Natural killer cell (primary cell): ENCODE measurements around the gene ATP9A. TPM values are rescaled to one million over a fixed set of nuclear protein-coding genes. Genes with fewer than 3 reads are reported as not detected.

Source experiments
- ATAC-seq, 3 donors: fragments of 150-1000 bp in 2 of 3; fragments of 200-7000 bp in 1 of 3; cut with Tn5 transposase; 1 replicate in 1 of 3; 2 replicates in 2 of 3; pipeline ENCODE4 v1.10.0; 2021; ENCODE audit warnings: mild to moderate bottlenecking in 2 of 3, moderate library complexity in 2 of 3
- DNase-seq, 2 donors: peaks; one replicate each; pipeline versions ENCODE4 v3.0.0 to v3.0.0-alpha.2; 2013 to 2021; ENCODE audit warnings: mixed read lengths in 1 of 2
- H3K27ac ChIP-seq: one replicate; pipeline ENCODE4 v1.5.1; 2013; ENCODE audit warnings: mild to moderate bottlenecking, low read length
- H3K27me3 ChIP-seq: one replicate; pipeline ENCODE4 v1.6.1; 2013; ENCODE audit warnings: low read length; ENCODE audit not compliant: control insufficient read depth, insufficient read depth
- H3K36me3 ChIP-seq: one replicate; pipeline ENCODE4 v1.6.1; 2013; ENCODE audit warnings: low read length; ENCODE audit not compliant: control insufficient read depth, insufficient read depth
- H3K4me1 ChIP-seq: one replicate; pipeline ENCODE4 v1.6.1; 2013; ENCODE audit warnings: low read length; ENCODE audit not compliant: control insufficient read depth, insufficient read depth
- H3K4me3 ChIP-seq: one replicate; pipeline ENCODE4 v1.5.1; 2013; ENCODE audit warnings: low read length
- H3K9me3 ChIP-seq: one replicate; pipeline ENCODE4 v1.6.1; 2013; ENCODE audit warnings: low read length; ENCODE audit not compliant: control insufficient read depth, insufficient read depth
- H3K27ac Mint-ChIP-seq, 2 donors: one replicate each; pipeline ENCODE4 v1.8.0; 2022; ENCODE audit warnings: mild to moderate bottlenecking in 2 of 2, mixed read lengths in 2 of 2, moderate library complexity in 1 of 2
- H3K27me3 Mint-ChIP-seq, 2 donors: one replicate each; pipeline ENCODE4 v1.8.0; 2022; ENCODE audit warnings: low read depth in 2 of 2, mixed read lengths in 2 of 2
- H3K36me3 Mint-ChIP-seq: one replicate; pipeline ENCODE4 v1.8.0; 2022; ENCODE audit warnings: mixed read lengths
- H3K4me1 Mint-ChIP-seq, 2 donors: one replicate each; pipeline ENCODE4 v1.8.0; 2022; ENCODE audit warnings: mixed read lengths in 2 of 2
- H3K4me3 Mint-ChIP-seq: one replicate; pipeline ENCODE4 v1.8.0; 2022; ENCODE audit warnings: mild to moderate bottlenecking, moderate library complexity, mixed read lengths
- H3K9me3 Mint-ChIP-seq, 2 donors: one replicate each; pipeline ENCODE4 v1.8.0; 2022; ENCODE audit warnings: mixed read lengths in 2 of 2
- CTCF ChIP-seq: fragments of 200-600 bp; IDR thresholded peaks from one replicate; pipeline ENCODE4 v1.8.0; 2022; ENCODE audit warnings: antibody characterized with exemption
- WGBS: methylation state at CpG from one replicate; pipeline ENCODE4 v1.1.7; 2013; ENCODE audit warnings: missing lambda C conversion rate; ENCODE audit not compliant: insufficient coverage; 5-methylcytosine and 5-hydroxymethylcytosine counted together
- intact Hi-C: fragments of 100-400 bp; cut with micrococcal nuclease; formaldehyde crosslinking; loops from one replicate; pipeline ENCODE4 v1.14.2; 2022
- total RNA-seq, 4 donors: library from RNA; stranded (reverse); fragments of 120-200 nt in 1 of 4; gene quantifications; one replicate each; pipeline versions ENCODE4 v1.2.3 to v1.2.4, GENCODE V29; 2013 to 2022

ATP9A gene
- total RNA-seq, 3 donors from 2014 or later (not counting 1 experiment from before 2014, with no cell fraction given), result 1.4 to 46.8 (median 1.9) TPM

- Mint-ChIP-seq H3K27me3 (no peaks in the 10 kb centered on the region), H3K27ac (no peak overlapping the region), H3K9me3 (no peaks in the 10 kb centered on the region), H3K4me1 (no peaks in the 10 kb centered on the region), H3K36me3 (peaks cover 8% of the 10 kb centered on the region), H3K4me3 (no peak overlapping the region)
- intact Hi-C loops, result no loop called here
- Histone ChIP-seq H3K9me3 (no peaks in the 10 kb centered on the region), H3K36me3 (no peaks in the 10 kb centered on the region), H3K27me3 (no peaks in the 10 kb centered on the region), H3K4me1 (no peaks in the 10 kb centered on the region), H3K4me3 (no peak overlapping the region), H3K27ac (no peak overlapping the region)
- ATAC-seq, result no peak
- TF ChIP-seq CTCF, result no peak
- WGBS, result 84% methylated on average over 16 of the region's 16 CpGs
- no peak for DNase-seq
Measured at GRCh38 chr20:51610761-51611624, 157.2 kb downstream of the ATP9A start.

- Mint-ChIP-seq H3K27ac (no peak overlapping the region), H3K4me1 (no peaks in the 10 kb centered on the region), H3K4me3 (no peak overlapping the region), H3K27me3 (no peaks in the 10 kb centered on the region), H3K36me3 (peaks cover 8% of the 10 kb centered on the region), H3K9me3 (no peaks in the 10 kb centered on the region)
- no peak for TF ChIP-seq CTCF
- no peaks in the 10 kb centered on the region for H3K4me1 ChIP-seq
- H3K27ac ChIP-seq, result no peak overlapping the region
- H3K36me3 ChIP-seq, result no peaks in the 10 kb centered on the region
- intact Hi-C loops, result no loop called here
- ATAC-seq (no peak), DNase-seq (no peak)
- H3K4me3 ChIP-seq, result no peak overlapping the region
- H3K27me3 ChIP-seq, result no peaks in the 10 kb centered on the region
- H3K9me3 ChIP-seq, result no peaks in the 10 kb centered on the region
- WGBS, result 80% methylated on average over 8 of the region's 8 CpGs
Measured at GRCh38 chr20:51610111-51610510, 158.1 kb downstream of the ATP9A start.

GRCh38 chr20:51609251-51609650 lies 158.9 kb downstream of the ATP9A start:
- no peaks in the 10 kb centered on the region for H3K27me3 Mint-ChIP-seq
- H3K4me3 ChIP-seq, result no peak overlapping the region
- no peaks in the 10 kb centered on the region for H3K9me3 ChIP-seq
- ATAC-seq, result no peak
- no peak for TF ChIP-seq CTCF
- peaks cover 8% of the 10 kb centered on the region for H3K36me3 Mint-ChIP-seq
- no peaks in the 10 kb centered on the region for H3K9me3 Mint-ChIP-seq
- DNase-seq, result no peak
- intact Hi-C loops, result no loop called here
- H3K27ac Mint-ChIP-seq, result no peak overlapping the region
- no peaks in the 10 kb centered on the region for H3K27me3 ChIP-seq
- 83% methylated on average over 9 of the region's 9 CpGs for WGBS
- H3K4me1 ChIP-seq, result no peaks in the 10 kb centered on the region
- no peaks in the 10 kb centered on the region for H3K4me1 Mint-ChIP-seq
- H3K27ac ChIP-seq, result no peak overlapping the region
- H3K36me3 ChIP-seq, result no peaks in the 10 kb centered on the region
- no peak overlapping the region for H3K4me3 Mint-ChIP-seq
